GM18499 (cell line): ENCODE measurements around the gene SNAPC2.
A peak's percentile ranks its signal among the peaks of the same experiment; 100 is the strongest.
"Not testable (repeated sequence)": the region's sequence is repeated elsewhere in the genome, so short reads cannot be mapped to it uniquely, and the experiment has no call there.

ENCODE experiments used
- ATAC-seq: cut with Tn5 transposase; IDR thresholded peaks from one replicate; pipeline ENCODE4 v1.9.1; 2021; ENCODE audit warnings: moderate number of reproducible peaks; ENCODE audit not compliant: insufficient read depth, unreplicated experiment

Gene SNAPC2

GRCh38 chr19:7918615-7919421, 1.3 kb upstream of the SNAPC2 start:
- ATAC-seq = no peak

DNA sequence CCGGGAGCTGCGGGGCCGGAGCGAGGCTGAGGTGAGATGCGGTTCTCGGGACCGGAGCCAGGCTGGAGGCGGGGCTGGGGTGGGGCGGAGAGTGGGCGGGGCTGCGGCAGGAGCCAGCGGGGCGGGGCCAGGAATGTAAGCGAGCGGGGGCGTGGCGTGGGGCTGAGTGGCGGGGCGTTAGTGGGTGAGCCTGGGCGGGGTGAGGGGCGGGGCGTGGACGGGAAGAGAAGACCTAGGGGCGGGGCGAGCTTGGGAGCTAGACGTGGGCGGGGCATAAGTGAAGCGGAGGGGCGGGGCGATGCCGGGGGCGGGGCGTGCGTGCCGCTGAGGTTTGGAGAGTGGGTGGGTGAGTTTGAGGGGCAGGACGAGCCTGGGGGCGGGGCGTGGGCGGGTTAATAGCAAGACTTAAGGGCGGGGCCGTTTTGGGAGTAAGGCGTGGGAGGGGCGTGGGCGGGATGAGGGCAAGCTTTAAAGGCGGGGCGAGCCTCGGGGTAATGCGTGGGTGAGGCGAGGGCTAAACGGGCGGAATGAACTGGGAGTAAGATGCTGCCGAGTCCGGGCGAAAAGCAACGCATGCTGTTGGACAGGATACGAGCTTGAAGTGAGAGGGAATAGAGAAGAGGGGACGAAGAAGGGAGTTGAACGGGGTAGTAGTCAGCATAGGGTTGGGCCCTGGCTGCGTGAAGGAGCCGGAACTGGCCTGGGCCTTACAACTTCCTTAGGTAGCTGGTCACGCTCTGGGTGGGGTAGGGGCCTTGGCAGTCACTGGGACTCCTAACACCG, 572 bp downstream of the SNAPC2 start:
- ATAC-seq = peak; percentile 30

DNA sequence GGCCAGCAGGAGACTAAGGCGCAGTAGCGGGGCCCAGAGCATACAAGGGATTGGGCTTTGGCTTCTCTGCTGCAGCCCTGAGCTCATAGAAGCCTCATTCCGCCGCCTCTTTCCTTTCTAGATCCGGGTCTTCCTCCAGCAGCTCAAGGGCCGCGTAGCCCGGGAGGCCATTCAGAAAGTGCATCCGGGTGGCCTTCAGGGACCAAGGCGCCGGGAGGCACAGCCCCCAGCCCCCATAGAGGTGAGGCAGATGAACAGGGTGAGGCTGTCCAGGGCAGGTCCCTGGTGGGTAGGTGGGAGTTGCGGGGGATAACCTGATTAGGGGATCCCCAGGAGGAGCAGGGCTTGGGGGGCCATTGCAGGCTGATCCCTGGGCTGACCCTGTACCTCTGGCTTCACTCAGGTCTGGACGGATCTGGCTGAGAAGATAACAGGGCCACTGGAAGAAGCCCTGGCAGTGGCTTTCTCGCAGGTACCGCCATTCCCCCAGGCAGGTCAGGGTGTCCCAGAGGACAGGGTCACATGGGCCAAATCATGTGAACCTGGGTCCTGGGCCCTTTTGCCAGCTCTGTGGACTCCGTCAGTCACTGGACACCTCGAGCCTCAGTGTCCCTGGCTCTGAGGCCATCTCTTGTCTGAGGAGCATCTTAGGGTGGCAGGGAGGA, 1.3 kb downstream of the SNAPC2 start:
- no peak for ATAC-seq

DNA sequence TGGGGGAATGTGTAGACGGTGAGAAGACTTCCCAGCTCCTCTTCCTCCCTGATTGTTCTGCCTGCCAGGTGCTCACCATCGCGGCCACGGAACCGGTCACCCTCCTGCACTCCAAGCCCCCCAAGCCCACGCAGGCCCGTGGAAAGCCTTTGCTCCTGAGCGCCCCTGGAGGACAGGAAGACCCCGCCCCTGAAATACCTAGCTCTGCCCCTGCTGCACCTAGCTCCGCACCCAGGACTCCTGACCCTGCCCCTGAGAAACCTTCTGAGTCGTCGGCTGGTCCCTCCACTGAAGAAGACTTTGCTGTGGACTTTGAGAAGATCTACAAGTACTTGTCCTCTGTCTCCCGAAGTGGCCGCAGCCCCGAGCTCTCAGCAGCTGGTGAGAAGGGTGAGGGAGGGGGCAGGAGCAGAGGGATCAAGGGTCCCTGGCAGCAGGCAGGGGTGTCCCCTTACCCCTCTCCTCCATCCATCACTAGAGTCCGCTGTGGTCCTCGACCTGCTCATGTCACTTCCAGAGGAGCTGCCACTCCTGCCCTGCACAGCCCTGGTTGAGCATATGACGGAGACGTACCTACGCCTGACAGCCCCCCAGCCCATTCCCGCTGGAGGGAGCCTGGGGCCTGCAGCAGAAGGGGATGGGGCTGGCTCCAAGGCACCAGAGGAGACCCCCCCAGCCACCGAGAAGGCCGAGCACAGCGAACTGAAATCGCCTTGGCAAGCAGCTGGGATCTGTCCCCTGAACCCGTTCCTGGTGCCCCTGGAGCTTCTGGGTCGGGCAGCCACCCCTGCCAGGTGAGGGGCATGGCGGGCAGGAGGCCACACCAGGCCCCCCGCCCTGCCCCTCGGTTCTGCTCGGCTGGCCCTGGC, 2.1 kb downstream of the SNAPC2 start:
- no peak for ATAC-seq

- ATAC-seq = no peak
Measured at GRCh38 chr19:7922836-7923195, 2.7 kb downstream of the SNAPC2 start.

DNA sequence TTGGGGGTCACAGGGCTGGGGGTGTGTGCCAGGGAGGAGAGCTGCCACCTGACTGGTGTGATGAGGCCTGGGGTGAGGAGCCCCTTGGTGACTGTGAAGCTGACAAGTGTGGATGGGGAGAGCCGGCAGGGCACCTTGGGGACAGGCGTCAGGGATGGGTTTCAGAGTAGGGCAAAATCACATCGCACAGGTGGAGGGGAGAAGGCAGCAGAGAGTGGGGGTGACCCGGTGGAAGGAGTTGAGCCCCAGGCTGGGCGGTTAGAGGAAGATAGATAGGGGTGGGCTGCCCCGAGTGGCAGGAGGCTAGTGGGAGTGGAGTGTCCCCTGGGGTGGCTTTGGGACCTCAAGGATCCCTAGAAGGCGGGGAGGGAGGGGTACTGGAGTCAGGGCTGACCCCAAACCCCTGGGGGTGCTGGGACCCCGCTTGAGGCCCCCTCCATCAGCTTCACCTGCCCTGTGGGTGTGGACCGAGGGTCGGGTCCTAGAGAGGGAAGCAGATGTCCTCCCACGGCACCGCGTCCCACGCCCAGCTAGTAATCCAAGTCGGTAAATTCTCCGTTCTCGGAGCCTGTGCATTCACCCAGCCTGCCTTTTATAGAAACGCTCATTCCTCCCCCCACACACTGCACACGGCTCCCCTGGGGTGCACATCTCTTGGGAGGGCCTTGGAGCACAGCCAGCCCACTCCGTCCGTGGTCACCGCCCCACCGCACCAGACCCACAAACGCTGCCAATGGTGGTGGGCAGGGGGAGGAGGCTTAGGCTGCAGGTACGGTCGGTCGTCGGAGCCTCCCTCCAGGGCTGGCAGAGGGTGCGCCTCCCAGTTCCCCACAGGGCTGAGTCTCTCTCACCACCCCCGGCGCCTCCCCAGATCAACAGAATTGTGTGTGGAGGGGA, 3.4 kb downstream of the SNAPC2 start:
- no peak for ATAC-seq

GRCh38 chr19:7924241-7924640, 4.1 kb downstream of the SNAPC2 start:
- ATAC-seq = no peak

DNA sequence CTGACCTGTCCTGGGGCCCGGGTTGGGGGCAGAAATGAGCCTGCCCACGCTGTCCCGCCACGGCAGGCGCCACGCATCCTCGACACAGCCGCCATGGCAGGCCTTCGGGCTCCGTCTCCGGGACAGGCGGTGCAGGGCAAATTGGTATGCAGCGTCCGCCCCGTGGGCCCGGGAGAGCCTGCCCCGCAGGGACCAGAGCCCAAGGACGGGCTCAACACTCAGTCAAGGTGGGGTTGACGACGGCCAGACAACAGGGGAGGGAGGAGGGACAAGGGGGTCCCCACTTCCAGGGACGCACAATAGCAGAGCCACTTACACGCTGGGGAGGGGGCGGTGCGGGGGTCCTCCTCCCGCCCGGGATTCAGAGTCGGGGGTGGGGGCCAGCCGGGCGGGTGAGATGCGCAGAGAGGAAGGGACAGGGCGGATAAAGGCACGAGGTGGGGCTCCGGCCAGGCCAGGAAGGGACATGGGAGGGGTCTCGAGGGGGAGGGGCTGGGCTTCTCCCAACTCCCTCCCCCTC, 4.6 kb downstream of the SNAPC2 start:
- no peak for ATAC-seq

DNA sequence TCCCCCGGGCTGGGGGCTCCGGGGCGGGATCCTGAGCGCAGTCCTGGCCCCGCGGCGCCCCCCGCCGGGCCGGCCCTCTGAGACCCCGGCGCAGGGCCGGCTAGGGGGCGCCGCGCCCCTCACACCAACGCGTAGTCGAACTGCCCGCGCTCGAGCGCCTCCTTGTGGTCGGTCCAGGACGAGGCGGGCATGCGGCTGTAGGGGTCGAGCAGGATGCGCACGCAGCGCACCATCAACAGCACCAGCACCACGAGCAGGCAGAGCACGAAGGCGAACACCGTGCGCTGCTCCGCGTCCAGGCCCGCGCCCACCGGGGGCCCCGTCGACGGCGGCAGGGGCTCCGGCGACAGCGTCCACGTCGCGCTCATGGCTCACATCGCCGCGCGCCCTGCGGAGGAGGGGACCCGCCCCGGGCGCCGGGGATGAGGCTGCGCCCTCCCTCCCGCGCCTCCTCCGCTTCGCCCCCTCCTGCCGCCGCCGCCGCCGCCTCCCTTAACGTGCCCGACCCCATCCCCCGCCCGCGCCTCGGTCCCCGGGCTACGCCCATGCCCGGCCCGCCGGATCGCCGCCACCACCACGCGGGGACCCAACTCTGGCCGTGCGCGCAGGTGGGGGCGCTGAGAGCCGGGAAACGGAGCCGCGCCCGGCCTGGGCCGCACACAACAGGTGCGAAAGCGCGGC, 5.2 kb downstream of the SNAPC2 start:
- no peak for ATAC-seq

DNA sequence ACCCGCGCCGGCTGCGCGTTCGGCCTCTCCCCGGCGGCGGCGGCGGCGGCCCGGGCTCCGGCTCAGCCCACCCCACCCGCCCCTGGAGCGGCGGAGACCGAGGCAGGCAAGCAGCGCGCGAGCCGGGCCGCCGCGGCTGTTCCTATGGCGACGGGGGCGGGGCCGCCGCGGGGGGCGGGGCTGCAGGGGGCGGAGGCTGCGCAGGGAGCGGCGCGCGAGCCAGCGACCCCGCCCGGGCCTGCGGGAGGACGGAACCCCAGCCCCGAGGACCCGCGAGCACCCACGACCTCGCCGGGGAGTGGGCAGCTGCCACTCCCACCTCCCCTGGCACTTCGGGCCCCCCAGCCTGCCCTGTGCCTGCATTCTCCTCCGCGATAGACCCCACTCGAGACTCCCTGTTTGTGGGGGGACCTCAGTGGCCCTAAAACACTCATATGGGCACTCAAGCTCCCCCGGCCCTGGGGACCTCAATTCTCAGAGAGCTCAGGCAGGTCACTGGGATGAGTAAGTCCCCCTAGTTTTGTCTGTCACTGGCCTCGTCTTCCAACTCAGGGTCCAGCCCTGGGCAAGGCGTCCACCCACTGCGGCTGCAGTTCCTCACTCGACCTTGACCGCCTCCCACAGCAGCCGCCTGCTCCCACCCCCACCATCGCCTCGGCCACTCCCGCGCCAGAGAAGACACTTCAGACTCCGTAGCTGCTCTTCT, 6.0 kb downstream of the SNAPC2 start, which contains the start of gene CTXN1:
CTXN1 (minus strand) TSS at position 115 of the 706 bp plus-strand sequence. CDS start 597 bp downstream, outside the sequence.
- ATAC-seq = no peak

DNA sequence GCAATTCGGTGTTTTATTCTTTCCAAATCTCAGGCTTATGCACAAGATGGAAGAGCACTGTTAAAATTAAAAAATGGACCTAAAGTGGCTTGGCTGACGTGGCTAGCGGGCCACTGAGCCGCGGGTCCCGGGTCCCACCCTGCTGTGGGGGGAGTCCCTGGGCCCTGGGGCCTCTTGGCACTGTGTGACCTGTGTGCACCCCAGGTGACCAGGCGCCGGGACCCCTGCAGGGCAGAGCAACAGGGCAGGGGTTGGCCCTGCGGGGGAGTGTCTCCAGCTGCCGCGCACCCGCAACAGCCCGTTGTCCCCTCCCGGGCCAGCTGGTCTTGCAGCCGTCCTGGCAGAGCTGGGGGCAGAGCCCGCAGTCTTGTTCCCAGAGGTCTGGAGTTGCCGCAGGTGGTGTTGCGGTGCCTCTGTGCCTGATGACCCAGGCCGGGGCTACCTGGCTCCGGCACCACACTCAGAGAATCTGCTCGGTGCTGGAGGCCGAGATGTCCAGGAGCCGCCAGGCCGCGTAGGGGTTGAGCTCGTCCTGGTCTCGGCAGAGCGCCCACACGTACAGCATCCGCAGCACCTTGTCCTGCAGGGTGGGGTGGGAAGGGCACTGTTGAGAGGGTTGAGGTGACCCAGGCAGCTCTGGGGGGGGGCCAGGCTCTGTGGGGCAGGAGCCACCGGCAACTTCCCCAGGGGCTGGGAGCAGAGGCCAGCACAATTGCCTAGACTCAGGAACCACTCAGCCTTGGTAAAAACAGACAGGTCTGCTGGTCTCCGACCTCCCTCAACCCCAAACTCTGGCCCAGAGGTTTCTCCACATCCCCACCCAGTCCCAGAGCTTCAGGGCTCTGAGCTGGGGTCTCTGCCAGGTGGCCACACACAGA, 6.8 kb downstream of the SNAPC2 start:
- no peak for ATAC-seq

DNA sequence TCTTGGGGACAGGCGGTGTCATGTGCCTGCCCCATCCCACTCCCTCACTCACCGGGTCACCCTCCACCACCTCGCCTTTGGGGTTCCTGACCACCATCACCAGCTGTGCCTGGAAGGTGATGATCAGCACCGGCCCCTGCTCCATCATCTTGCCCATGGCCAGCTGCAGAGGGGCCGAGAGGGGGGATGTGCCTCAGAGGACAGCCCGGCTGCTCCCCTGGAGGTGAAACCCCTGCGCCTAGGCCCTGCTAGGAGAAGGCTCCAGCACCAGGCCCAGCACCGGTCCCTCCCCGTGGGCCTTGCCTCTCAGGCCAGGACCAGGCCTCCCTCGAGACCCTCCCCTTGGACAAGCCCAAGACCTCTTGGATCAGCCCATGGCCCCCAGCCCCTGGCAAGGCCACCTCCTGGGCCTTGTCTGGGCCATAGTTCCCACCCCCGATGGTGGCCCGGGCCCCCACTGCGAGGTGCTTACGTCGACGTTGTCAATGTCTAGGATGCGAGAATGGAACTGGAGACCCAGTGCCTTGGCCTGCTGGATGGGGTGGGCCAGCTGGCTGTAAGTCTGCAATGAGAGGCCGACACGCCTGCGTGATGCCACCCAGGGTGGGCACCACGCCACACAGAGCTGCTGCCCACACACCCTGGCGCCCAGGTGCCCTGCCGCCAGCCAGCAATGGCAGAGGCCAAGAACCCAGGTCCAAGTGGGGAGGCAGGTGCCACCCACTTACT, 7.6 kb downstream of the SNAPC2 start:
- no peak for ATAC-seq

- ATAC-seq = no peak
Measured at GRCh38 chr19:7928334-7928706, 8.2 kb downstream of the SNAPC2 start.

DNA sequence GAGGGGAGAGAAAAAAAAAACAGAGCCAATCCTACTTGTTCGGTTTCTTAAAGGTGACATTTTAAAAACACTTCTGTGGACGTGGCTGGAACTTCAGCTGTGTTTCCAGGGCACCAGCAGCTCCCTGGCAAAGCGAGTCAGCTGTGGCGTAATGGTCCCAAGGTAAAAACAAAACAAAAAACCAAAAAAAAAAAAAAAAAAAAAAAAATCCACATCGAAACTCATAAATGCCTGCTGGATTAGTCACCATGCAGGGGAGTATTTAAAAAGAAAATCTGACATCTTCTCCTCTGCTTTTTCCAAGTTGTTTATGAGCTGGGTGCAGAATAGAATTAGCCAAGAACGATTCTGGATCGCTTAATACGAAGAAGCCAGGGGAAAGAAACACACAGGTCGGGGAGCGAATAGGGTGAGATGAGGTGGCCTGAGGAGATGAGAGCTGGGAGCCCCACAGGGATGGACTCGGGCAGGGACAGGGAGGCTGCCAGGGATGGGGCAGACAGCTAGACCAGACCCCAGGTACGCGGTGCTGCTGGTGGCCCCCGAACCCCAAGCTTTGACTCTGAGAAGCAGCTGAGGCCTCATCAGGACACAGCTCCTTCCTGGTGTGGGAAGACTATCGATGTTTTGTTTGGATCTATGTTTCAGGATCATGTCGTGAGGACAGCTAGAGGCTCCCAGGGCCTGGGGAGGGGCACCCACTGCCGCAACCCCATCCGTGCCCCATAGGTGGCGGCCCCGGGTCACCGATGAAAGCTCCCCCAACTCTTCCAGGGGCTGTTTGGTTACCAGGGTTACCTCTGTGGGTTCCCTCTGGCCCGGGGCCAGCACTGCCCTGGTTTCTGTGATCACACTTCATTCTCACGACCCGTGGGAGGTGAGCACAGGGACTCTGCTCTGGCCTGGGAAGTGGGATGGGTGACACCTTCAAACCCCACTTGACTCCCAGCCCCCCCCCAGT, 8.9 kb downstream of the SNAPC2 start:
- no peak for ATAC-seq

GRCh38 chr19:7930030-7930429, 9.9 kb downstream of the SNAPC2 start:
- ATAC-seq = not testable (repeated sequence)
